Retina (tissue), 1 donor: ENCODE results near the gene TSPEAR.
"Not testable (repeated sequence)": the region's sequence is repeated elsewhere in the genome, so short reads cannot be mapped to it uniquely, and the experiment has no call there.

Experiments
- DNase-seq: peaks from one replicate; pipeline ENCODE4 v3.0.0-alpha.2; 2016

TSPEAR gene

DNA sequence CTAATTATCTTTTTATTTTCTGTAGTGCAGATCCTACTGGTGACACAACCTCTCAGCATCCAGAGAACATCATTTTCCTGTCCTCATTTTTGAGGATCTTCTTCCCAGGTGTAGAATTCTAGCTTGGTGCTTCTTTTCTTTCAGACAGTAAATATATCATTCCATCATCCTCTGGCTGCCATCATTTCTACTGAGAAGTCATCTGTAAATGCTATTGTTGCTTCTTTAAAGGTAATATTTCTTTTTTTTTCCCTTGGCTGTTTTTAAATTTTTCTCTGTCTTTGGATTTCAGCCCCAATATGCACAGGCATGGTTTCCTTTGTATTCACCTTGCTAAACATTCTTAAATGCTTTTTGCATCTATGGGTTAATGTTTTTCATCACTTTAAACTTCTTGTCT, 87.8 kb downstream of the TSPEAR start:
- no peak for DNase-seq

DNA sequence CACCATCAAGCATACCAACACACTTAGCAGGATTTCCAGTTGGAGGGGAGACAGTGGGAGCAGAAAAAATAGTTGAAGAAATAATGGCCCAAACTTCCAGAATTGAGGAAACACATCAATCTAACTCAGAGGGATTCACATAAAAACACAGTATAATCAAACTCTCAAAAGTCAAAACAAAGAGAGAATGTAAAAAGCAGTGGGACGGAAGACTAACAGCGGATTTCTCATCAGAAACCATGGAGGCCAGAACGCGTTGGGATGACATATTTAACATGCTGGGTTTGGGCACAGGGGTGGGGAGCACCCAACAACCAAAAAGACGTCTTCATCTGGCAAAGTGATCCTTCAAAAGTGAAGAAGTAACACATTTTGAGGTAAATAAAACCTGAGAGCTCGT, 91.5 kb downstream of the TSPEAR start:
- DNase-seq: no peak

DNA sequence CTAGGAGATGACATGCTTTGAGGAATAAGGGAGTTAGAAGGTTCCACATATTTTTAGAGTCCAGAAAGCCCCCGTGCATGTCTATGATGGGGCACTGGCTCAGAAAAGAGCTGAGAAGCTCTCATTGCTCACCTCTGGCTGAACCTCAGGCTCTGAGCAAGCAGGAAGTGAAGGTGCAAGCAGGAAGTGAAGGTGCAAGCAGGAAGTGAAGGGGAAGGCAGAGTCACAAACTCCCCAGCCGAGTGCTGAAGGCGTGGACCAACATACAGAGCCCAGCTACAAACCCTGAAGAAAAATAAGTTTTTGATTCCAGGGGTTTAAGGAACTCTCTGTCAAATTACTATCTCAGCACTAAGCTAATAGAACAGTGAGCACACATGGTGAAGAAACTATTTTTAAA, 92.5 kb downstream of the TSPEAR start:
- no peak for DNase-seq

DNA sequence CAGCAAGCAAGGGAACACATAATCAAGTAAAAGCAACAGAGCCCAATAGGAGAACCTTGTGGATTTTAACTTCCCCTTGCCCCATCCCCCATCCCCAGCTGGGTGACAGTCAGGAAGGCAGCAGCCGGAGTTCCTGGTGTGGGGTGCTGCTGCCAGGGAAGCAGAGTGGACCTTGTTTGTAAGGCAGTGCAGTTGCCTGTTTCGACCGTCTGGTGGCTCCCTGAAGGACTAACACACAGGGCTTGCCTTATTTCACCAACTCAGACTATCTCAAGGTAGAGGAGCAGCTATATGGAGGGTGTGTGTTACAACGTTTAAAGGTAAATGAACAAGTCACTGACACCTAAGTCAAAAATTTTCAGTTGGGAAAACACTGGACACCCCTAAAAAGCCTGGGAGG, 92.9 kb downstream of the TSPEAR start:
- DNase-seq: no peak

DNA sequence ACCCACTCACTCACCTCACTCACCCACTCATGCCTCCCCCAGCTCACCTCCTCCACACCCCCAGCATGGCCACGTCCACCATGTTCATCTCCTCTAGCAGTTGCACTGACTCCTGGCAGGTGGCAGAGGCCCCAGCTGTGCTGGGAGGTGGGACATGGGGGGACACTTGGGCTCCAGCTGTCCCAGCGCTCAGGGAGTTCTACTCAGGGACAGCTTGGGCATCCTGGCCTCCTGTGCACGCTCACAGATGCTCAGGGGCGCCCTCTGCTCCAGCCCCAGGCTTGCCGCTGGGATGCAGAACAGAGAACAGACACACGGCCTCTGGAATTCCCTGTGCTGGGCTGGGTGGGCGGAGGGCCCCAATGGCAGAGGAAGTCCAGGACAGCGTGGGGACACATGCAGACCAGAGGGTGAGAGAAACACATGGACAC, 94.3 kb downstream of the TSPEAR start:
- no peak for DNase-seq

DNA sequence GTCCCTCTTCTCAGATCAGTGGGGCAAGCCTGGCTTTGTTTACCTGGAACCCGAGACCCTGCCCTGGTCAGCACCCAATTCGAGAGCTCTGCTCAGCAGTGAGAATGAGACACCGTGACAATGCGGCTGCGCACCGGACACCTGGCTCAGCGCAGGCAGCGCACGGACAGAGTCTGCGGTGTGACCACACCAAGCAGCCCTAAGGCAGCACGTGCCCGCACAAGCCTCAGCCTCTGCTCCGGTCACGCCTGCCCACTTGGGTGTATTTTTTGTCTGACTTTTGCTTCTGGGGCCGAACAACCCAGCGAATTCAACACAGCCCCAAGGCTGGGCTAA, 94.8 kb downstream of the TSPEAR start:
- no peak for DNase-seq

DNA sequence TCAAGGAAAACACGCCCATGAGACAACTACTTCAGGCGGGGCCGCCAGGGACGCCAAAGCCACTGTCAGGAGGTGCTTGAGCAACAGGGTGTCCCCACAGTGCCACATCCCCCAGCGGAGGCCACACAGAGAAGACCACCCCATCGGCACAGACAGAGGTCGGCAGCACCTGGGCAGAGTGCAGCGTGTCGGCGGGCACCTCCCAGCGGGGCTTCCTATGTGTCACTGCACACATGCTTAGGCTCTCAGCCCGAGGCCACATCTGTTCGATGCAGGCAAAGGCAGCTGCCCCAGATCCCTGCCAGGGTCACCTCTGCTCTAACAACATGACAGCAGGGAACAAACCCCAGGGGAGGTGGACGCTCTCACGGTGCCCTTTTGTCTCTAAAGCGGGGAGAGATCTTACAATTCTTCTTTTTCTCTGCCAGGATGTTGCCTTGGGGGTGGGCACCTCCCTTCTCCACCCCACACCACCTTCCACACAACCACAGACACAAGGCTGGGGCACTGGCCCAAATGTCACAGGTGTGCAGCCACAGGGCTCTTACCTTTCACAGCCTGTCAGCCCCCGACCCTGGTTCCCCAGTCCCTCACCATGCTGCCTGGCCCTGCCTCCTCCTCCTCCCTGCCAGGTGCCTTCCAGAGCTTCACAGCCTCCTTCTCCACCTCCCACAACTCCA, 95.3 kb downstream of the TSPEAR start:
- peak; percentile 51 for DNase-seq

DNA sequence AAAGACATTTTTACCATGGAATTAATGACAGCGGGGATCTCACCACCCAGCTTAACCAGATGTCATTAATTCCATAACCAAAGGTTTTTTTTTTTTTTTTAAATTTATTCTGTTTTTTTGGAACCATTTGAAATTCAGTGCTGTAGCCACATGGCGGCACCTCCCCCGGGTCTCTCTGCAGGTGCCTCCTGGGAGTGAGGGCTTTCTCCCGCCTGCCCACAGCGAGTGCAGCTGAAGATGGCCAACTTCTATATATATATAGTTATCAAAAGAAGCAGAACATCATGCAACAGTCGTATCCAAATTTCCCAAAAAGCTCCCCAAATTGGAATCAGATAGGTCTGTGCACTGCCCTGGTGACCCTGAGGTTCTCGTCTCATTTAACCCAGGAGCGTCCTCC, 95.9 kb downstream of the TSPEAR start:
- DNase-seq: no peak

DNA sequence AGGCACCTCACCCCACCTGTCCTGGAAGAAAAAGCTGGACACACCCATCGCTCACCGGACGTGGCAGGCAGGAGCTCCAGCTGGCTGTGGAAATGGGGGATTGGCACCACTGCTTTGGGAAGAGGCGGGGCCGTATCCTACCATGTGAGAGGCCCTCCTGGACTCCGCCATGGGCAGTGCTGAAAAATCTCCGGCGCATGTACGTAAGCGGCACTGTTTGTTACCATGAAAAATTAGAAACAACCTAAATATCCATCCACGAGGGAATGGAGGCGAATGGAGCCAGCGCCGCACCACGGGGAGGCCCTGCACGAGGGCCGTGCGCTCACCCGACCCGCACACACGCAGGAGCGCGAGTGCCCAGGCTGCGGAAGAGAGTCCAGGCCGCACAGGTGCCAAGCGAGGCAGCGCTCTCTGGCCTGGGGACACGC, 96.4 kb downstream of the TSPEAR start:
- no peak for DNase-seq

DNA sequence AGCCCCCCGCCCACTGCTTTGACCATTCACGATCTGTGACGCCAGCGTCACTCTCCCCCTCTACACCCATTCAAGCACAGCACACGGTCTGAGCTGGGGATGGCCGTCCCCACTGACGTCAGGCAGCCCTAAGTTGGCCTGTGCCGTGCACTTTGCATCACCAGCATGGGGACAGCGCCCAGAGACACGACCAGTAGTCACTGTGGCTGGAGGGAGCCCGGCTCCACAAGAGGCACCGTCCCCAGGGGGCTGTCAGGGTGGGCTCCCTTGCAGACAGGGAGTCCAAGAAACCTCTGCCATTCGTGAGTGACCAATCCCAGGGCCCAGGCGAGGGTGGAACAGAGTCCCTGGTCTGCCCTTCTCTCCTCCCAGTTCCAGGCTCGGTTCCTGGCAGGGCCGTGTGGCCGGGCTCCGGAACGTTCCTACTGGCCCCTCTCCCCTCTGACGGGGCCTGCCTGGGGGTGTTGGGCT, 97.2 kb downstream of the TSPEAR start:
- DNase-seq: no peak

DNA sequence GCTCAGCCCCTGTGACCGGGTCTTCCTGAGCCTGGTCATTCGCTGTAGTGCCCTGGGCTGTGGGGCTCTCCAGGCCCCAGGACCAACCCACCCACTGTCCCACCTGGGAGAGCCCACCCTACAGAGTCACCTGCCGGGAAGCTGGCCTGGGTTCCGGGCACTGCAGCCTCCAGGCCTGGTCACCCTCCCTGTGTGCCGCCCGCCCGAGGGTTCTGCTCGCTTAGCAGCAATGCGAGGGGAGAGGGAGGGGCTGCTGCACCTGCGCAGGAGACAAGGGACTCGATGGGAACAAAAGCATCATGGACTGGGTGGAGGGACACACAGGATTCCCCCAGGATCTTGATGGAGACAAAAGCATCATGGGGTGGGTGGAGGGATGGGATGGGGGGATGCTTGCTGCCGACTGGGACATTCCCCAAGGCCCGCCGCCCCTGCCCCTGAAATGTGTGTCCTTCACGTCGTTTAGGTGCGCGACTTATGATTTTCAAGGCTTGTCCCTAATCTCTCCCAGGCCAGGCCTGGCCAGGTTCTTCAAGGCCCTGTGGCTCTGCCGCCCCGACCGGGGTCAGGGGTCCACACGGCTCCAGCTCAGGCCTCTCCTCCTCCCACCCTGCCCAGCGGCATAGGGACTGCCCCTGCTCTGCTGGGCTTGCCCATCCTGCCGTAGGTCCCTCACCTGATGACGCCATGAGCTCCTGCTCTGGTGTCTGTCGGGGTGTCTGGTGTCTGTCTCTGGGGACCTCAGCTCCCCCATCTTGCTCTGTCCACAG, 97.8 kb downstream of the TSPEAR start:
- no peak for DNase-seq

DNA sequence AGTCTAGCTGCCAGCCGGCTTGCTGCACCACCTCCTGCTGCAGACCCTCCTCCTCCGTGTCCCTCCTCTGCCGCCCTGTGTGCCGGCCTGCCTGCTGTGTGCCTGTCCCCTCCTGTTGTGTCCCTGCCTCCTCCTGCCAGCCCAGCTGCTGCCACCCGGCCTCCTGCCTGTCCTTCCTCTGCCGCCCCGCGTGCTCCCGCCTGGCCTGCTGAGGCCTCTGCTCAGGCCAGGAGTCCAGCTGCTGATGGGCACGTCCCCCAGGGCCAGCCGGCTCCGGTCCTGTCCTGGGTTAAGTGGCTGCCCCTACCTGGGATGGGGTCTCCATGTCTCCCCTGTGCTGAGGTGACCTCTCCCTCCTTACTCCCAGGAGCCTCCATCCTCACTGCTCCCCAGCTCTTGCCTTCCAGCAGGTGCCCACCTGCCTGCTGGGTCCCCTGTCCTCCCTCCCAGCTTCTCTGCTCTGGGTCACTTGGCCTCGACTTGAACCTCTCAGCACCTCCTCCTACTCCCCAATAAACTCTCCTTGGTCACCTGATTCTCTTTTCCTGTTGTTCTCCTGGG, 98.6 kb downstream of the TSPEAR start:
- DNase-seq: no peak

DNA sequence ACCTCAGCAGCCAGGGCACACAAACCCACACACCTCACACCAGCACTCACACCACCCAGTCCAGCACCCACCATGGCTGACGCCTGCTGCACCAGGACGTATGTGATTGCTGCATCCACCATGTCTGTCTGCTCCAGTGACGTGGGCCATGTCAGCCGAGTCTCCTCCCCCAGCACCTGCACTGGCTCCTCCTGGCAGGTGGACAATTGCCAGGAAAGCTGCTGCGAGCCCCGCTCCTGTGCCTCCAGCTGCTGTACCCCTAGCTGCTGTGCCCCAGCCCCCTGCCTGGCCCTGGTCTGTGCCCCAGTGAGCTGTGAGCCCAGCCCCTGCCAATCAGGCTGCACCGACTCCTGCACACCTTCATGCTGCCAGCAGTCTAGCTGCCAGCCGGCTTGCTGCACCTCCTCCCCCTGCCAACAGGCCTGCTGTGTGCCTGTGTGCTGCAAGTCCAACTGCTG, 99.3 kb downstream of the TSPEAR start, which contains the start of gene KRTAP10-8:
Gene KRTAP10-8, plus strand, starts transcription at position 51 of the 458 bp plus-strand sequence. Its CDS starts 22 bp downstream, at position 73.
- no peak for DNase-seq

DNA sequence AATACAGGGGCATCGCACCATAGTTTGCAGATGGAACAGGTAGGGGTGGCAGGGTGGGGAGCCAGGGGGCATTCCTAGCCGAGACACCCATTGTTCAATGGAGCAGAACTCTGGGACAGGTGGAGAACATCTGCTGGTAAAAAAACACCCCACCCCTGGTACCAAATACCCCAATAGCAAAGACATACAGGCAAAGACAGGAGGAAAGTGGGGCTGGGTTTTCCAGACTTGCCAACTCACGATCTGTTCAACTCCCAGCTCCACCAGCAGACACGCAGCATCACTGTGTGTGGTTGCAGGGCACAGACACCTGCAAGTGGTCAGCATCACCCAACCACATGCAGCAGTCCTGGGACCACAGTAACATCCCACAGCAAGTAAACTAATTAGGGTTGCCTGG, 99.8 kb downstream of the TSPEAR start:
- no peak for DNase-seq

DNA sequence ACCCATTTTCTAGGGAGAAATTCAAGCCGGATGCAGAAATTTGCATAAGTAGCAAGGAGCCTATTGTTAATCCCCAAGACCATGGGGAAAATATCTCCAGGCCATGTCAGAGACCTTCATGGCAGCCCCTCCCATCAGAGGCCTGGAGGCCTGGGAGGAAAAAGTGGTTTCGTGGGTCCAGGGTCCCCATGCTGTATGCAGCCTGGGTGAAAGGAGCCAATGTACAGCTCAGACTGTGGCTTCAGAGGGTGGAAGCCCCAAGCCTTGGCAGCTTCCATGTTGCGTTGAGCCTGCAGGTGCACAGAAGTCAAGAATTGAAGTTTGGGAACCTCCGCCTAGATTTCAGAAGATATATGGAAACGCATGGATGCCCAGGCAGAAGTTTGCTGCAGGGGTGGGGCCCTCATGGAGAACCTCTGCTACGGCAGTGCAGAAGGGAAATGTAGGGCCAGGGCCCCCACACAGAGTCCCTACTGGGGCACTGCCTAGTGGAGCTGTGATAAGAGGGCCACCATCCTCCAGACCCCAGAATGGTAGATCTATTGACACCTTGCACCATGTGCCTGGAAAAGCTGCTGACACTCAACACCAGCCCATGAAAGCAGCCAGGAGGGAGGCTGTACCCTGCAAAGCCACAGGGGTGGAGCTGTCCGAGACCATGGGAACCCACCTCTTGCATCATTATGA, 101.1 kb downstream of the TSPEAR start:
- DNase-seq: not testable (repeated sequence)

DNA sequence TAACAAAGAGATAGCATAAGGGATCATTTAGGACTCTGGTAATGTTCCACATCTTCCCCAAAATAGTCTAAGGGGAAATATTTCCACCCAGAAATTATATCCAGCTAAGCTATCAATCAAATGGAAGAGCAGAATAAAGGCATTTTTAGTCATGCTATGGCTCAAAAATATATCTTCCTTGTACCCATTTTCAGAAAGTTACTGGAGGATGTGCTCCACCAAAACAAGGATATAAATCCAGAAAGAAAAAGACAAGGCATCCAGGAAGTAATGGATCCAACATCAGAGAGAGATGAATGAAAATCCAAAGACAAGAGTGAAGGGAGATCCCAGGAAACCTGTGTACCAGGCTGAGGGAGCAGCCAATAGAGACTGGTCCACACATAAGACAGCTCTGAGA, 102.2 kb downstream of the TSPEAR start:
- no peak for DNase-seq

DNA sequence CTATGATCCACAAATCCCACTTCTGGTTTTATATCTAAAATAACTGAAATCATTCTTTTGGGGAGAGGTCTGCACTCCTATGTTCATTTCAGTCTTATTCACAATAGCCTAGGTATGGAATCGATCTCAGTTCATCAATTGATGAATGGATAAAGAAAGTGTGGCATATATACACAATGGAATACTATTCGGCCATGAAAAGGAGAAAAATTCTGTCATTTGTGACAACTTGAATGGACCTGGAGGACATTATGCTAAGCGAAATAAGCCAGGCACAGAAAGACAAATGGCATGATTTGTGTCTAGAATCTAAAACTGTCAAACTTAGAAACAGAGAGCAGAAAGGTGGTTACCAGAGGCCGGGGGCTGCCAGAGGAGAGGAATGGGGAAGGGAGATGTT, 104.9 kb downstream of the TSPEAR start:
- no peak for DNase-seq

DNA sequence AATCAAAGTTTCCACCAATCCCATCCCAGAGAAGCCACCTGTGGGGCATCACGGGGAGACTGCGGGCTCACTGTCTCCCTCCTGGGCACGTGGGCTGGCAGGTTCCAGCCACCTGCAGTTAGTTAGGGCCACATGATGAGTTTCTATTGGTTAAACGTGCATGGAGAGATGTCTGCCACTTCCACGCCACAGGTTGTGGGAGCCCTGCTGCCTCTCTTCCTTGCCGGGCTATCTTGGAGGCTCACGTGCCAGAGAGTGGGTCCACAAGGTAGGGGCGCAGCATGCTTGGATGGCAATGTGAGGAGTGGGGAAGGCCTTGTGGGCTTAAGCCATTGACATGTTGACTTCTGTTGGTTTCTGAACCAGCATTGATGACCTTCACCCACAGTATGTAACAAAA, 107.5 kb downstream of the TSPEAR start:
- no peak for DNase-seq

DNA sequence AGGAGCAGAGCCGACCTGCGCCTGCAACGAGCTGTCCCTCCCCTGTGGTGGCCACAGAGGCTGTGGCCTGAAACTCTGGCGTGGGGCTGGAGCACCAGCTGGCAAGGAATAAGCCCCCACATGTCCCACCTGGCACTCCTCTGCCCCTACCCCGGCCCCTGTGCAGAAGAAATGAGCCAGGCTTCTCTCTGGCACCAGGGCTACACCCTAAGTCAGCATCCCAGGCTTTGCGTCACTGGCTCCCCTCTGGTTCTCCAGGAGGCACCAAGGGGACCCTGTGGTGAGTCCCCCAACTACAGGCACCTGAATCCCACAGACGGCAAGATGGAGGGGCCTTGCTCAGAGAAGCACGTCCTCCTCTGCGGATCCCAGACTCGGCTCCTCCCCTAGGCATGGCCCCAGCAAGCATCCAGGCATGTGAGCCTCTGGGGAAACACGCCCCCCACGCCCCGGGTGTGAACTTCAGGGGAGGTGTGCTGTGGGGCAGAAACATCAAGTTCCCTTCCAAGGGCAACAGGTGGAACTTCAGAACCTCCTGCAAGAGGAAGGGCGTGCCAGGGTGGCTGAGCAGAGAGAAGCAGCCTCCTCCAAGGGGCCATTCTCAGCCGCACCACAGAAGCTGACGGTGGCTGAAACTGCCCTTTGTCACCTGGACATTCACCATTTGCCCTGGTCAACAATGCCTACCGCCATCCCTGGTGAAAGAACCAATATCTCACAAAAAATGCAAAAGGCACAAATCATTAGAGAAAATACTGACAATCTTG, 108.1 kb downstream of the TSPEAR start:
- no peak for DNase-seq

DNA sequence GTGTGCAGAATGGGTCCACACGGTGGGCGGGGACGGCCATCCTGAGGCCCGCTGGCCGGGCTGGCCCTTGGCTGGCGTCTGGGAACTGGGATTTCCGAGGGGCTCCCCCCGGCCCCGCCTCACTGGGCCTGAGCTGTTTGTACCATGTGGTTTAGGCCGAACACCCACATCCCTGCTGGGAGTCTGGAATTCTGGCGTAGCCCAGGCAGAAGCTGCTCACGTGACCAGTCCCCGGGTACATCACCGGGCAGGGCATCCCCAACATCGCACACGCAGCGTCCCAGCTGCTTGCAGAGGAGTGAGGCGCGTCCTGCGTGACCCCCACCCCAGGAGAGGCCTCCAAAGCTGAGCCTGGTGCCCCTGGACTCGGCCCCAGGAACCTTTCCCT, 108.9 kb downstream of the TSPEAR start:
- no peak for DNase-seq

DNA sequence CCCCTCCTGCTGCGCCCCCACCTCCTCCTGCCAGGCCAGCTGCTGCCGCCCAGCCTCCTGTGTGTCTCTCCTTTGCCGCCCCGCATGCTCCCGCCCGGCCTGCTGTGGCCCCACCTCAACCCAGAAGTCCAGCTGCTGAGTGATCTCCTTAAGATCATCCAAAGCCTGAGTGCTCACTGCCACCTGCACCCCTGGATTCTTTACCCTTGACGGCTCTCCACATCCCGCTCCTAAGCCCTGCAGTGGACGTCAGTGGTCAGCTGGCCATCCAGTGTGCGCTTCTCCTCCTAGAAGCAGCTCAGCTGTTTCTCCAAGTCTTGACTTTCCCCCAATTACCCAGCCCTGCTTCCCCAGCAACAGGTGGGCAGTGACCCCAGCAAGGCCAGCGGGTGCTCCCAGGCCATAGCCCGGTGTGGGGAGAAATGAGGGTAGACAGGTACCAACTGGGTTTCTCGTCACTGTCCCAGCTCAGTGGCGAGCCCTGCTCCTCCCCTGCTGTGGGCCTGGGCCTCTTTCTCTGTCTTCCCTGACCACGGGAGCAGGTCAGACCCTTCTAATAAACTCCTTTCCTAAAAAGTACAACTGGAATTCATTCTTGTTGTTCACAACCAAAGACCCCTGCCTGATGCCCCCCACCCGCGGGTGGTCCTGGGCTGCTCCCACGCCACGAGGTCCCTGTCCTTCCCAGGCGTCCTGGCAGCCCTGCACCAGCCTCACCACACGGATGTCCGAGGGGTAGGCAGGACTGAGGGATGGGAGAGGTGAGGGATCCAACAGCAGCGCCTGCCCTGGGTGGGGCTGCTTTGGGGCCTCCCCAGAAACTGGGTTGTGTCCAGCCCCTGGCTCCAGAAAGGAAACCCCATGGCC, 109.5 kb downstream of the TSPEAR start:
- no peak for DNase-seq

DNA sequence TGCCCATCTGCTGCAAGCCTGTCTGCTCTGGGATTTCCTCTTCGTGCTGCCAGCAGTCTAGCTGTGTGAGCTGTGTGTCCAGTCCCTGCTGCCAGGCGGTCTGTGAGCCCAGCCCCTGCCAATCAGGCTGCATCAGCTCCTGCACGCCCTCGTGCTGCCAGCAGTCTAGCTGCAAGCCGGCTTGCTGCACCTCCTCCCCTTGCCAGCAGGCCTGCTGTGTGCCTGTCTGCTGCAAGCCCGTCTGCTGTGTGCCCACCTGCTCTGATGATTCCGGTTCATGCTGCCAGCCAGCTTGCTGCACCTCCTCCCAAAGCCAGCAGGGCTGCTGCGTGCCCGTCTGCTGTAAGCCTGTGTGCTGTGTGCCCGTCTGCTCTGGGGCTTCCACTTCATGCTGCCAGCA, 110.3 kb downstream of the TSPEAR start:
- DNase-seq: not testable (repeated sequence)
